ENCODE results near the gene NRROS. TPM values are rescaled to one million over a fixed set of nuclear protein-coding genes. Genes with fewer than 3 reads are reported as not detected.

Gene NRROS
- total and polyA plus RNA-seq, 2 of the 4 experiments (the other 2 are of a cell fraction), result 0.10 TPM; not detected in 1

GRCh38 chr3:196697270-196697669, 57.8 kb downstream of the NRROS start:
- in situ Hi-C loops (cut with MboI; ENCODE audit: low sequenced_read_pairs) (no loop called here), intact Hi-C loops (cut with micrococcal nuclease) (no loop called here), dilution Hi-C loops (cut with HindIII; ENCODE audit: low sequenced_read_pairs, unreplicated experiment) (no loop called here)
- DNase-seq, result no peak
- H3K9me3 ChIP-seq (ENCODE audit: control insufficient read depth, insufficient read depth, low read length), result no peaks in the 10 kb centered on the region
- no peaks in the 10 kb centered on the region for H3K79me1 ChIP-seq (ENCODE audit: low read depth in 1 of 2, low read length in 2 of 2)
- H2AFZ ChIP-seq (replicated peaks; ENCODE audit: low read length, poor library complexity), result no peak overlapping the region
- ATAC-seq (ENCODE audit: low read depth), result no peak
- ChIA-PET POLR2A (ENCODE audit: unreplicated experiment) (no interaction called here), CTCF (no interaction called here)
- H3K56ac ChIP-seq (ENCODE audit: extremely low read depth, insufficient read depth, low read length), result no peak overlapping the region
- H3K27ac ChIP-seq (ENCODE audit: insufficient read depth, low read length), result no peak overlapping the region
- H2BK15ac ChIP-seq (ENCODE audit: low read depth, low read length), result no peak overlapping the region
- H3K4me3 ChIP-seq (ENCODE audit: insufficient read depth, low read depth, low read length), result no peak overlapping the region
- TF ChIP-seq MXI1 (IDR thresholded peaks at IDR 0.05; ENCODE audit: borderline replicate concordance, low read depth, low read length) (no peak), RFX5 (IDR thresholded peaks at IDR 0.05; ENCODE audit: low read depth, low read length) (no peak), POLR2A (IDR thresholded peaks at IDR 0.05; ENCODE audit: low read depth, low read length) (no peak), NFE2L2 (IDR thresholded peaks at IDR 0.05; ENCODE audit: low read depth, low read length) (no peak), ELK1 (IDR thresholded peaks at IDR 0.05; ENCODE audit: borderline replicate concordance, low read depth, low read length) (no peak), MAZ (IDR thresholded peaks at IDR 0.05; ENCODE audit: borderline replicate concordance, low read depth, low read length) (no peak), BHLHE40 (IDR thresholded peaks at IDR 0.05; ENCODE audit: low read depth, low read length) (no peak), SMC3 (IDR thresholded peaks at IDR 0.05; ENCODE audit: low read depth, low read length) (no peak), MAFK (IDR thresholded peaks at IDR 0.05; ENCODE audit: low read depth, low read length) (no peak), USF2 (IDR thresholded peaks at IDR 0.05; ENCODE audit: low read depth, low read length) (no peak), CHD1 (IDR thresholded peaks at IDR 0.05; ENCODE audit: low read depth, low read length) (no peak), FOS (IDR thresholded peaks at IDR 0.05; ENCODE audit: low read depth, low read length) (no peak), RAD21 (IDR thresholded peaks at IDR 0.05; ENCODE audit: low read length) (no peak), CTCF (conservative IDR thresholded peaks at IDR 0.05; ENCODE audit: low read depth, low read length) (no peak), CEBPB (IDR thresholded peaks at IDR 0.05; ENCODE audit: low read depth, low read length) (no peak)
- no peak overlapping the region for H2BK120ac ChIP-seq (ENCODE audit: low read depth, low read length)
- H4K91ac ChIP-seq (ENCODE audit: insufficient read depth, low read depth, low read length), result no peak overlapping the region
- no peak overlapping the region for H3K4ac ChIP-seq (ENCODE audit: low read depth, low read length)
- no peak overlapping the region for H2AK5ac ChIP-seq (ENCODE audit: low read depth, low read length)
- H2AK9ac ChIP-seq (replicated peaks; ENCODE audit: low read depth, low read length, poor library complexity), result no peak overlapping the region
- no peak overlapping the region for H2BK20ac ChIP-seq (ENCODE audit: low read depth, low read length)
- no peak overlapping the region for H2BK5ac ChIP-seq (ENCODE audit: low read depth, low read length, poor library complexity, severe bottlenecking)
- no peak overlapping the region for H3K18ac ChIP-seq (ENCODE audit: low read depth, low read length)
- no peak overlapping the region for H3K4me2 ChIP-seq (ENCODE audit: low read depth, low read length)
- no TSS peak for BruUV-seq (replicated peaks)
- no peak overlapping the region for H4K5ac ChIP-seq (ENCODE audit: low read depth, low read length)
- no peak overlapping the region for H3K14ac ChIP-seq (replicated peaks; ENCODE audit: low read depth, low read length)
- H3K27me3 ChIP-seq (ENCODE audit: control insufficient read depth, insufficient read depth, low read length), result no peaks in the 10 kb centered on the region
- no peak overlapping the region for H3K23ac ChIP-seq (ENCODE audit: low read depth, low read length)
- 0 out of 2 replicates have a peak, but pooled peaks cover 1% of the 10 kb centered on the region for H3K4me1 ChIP-seq (ENCODE audit: control insufficient read depth, insufficient read depth, low read length)
- no peaks in the 10 kb centered on the region for H3K36me3 ChIP-seq (ENCODE audit: control insufficient read depth, insufficient read depth, low read length)
- no peaks in the 10 kb centered on the region for H4K20me1 ChIP-seq (ENCODE audit: insufficient read depth, low read length)
- H3K9me1 ChIP-seq (ENCODE audit: insufficient read depth, low read length), result no peaks in the 10 kb centered on the region
- no CpG with 5 or more reads among the region's 5 CpGs for WGBS, 2 experiments (ENCODE audit: extremely low coverage in 2 of 2, insufficient read length in 1 of 2)
- no peak overlapping the region for H3K9ac ChIP-seq (ENCODE audit: low read depth, low read length)
- H4K8ac ChIP-seq (ENCODE audit: low read depth in 2 of 2, low read length in 2 of 2), result no peak overlapping the region

All from IMR-90 (cell line).